H9 (cell line): ENCODE measurements around the gene AATF. TPM values are rescaled to one million over a fixed set of nuclear protein-coding genes. Genes with fewer than 3 reads are reported as not detected.

ENCODE experiments used
- DNase-seq: peaks from one replicate; pipeline ENCODE4 v3.0.0-alpha.2; 2017
- H2AFZ ChIP-seq: one replicate; pipeline ENCODE4 v1.6.1; 2013; ENCODE audit warnings: mild to moderate bottlenecking, low read length, control low read depth, moderate library complexity
- H2AK5ac ChIP-seq: 2 replicates; pipeline ENCODE4 v1.6.1; 2013; ENCODE audit warnings: low read length, control low read depth, mixed read lengths; ENCODE audit not compliant: insufficient read length
- H2BK120ac ChIP-seq: one replicate; pipeline ENCODE4 v1.6.1; 2013; ENCODE audit warnings: low read depth, mild to moderate bottlenecking, low read length, control low read depth, inconsistent platforms; ENCODE audit not compliant: poor library complexity, severe bottlenecking
- H2BK12ac ChIP-seq: 2 replicates; pipeline ENCODE4 v1.6.1; 2013; ENCODE audit warnings: low read length, control low read depth, mixed read lengths, low read depth; ENCODE audit not compliant: insufficient read length
- H2BK15ac ChIP-seq: 2 replicates; pipeline ENCODE4 v1.6.1; 2013; ENCODE audit warnings: low read depth, low read length, control low read depth
- H2BK20ac ChIP-seq: one replicate; pipeline ENCODE4 v1.6.1; 2013; ENCODE audit warnings: low read depth, mild to moderate bottlenecking, low read length, control low read depth, inconsistent platforms; ENCODE audit not compliant: poor library complexity, severe bottlenecking
- H2BK5ac ChIP-seq: 2 replicates; pipeline ENCODE4 v1.6.1; 2013; ENCODE audit warnings: low read length, control low read depth, mixed read lengths; ENCODE audit not compliant: insufficient read length
- H3K14ac ChIP-seq: 2 replicates; pipeline ENCODE4 v1.6.1; 2013; ENCODE audit warnings: low read length, control low read depth; ENCODE audit not compliant: insufficient read depth
- H3K18ac ChIP-seq: 2 replicates; pipeline ENCODE4 v1.6.1; 2013; ENCODE audit warnings: low read depth, mild to moderate bottlenecking, mixed read lengths, low read length, control low read depth; ENCODE audit not compliant: insufficient read length
- H3K23ac ChIP-seq: 2 replicates; pipeline ENCODE4 v1.6.1; 2013; ENCODE audit warnings: low read length, control low read depth, mixed read lengths, low read depth; ENCODE audit not compliant: insufficient read length
- H3K23me2 ChIP-seq: 2 replicates; pipeline ENCODE4 v1.6.1; 2013; ENCODE audit warnings: low read depth, mild to moderate bottlenecking, mixed read lengths, low read length, control low read depth; ENCODE audit not compliant: insufficient read length, poor library complexity, severe bottlenecking
- H3K27ac ChIP-seq: 2 replicates; pipeline ENCODE4 v1.5.1; 2013; ENCODE audit warnings: low read length, control low read depth, mixed read lengths, low read depth; ENCODE audit not compliant: insufficient read length
- H3K27me3 ChIP-seq: 2 replicates; pipeline ENCODE4 v1.6.1; 2013; ENCODE audit warnings: low read length, control low read depth, inconsistent platforms; ENCODE audit not compliant: insufficient read depth
- H3K4ac ChIP-seq: 2 replicates; pipeline ENCODE4 v1.6.1; 2013; ENCODE audit warnings: low read depth, mild to moderate bottlenecking, control low read depth, inconsistent platforms, low read length, moderate library complexity
- H3K4me1 ChIP-seq: 2 replicates; pipeline ENCODE4 v1.6.1; 2013; ENCODE audit warnings: low read length, control low read depth, inconsistent platforms; ENCODE audit not compliant: insufficient read depth
- H3K4me2 ChIP-seq: 2 replicates; pipeline ENCODE4 v1.6.1; 2013; ENCODE audit warnings: low read length, control low read depth, mixed read lengths; ENCODE audit not compliant: insufficient read length, insufficient read depth
- H3K56ac ChIP-seq: 2 replicates; pipeline ENCODE4 v1.6.1; 2013; ENCODE audit warnings: low read depth, mild to moderate bottlenecking, mixed read lengths, low read length, control low read depth; ENCODE audit not compliant: insufficient read length
- H3K79me1 ChIP-seq: 2 replicates; pipeline ENCODE4 v1.6.1; 2013; ENCODE audit warnings: low read depth, mild to moderate bottlenecking, moderate library complexity, low read length, control low read depth, inconsistent platforms; ENCODE audit not compliant: insufficient read depth, poor library complexity, severe bottlenecking
- H3K79me2 ChIP-seq: 2 replicates; pipeline ENCODE4 v1.6.1; 2013; ENCODE audit warnings: low read length, control low read depth, inconsistent platforms; ENCODE audit not compliant: insufficient read depth
- H3K9ac ChIP-seq: 2 replicates; pipeline ENCODE4 v1.6.1; 2013; ENCODE audit warnings: low read length, control low read depth, mixed read lengths; ENCODE audit not compliant: insufficient read length; ENCODE audit errors: extremely low read depth
- H3K9me3 ChIP-seq: one replicate; pipeline ENCODE4 v1.6.1; 2013; ENCODE audit warnings: low read depth, low read length, inconsistent platforms; ENCODE audit not compliant: control insufficient read depth
- H3T11ph ChIP-seq: one replicate; pipeline ENCODE4 v1.6.1; 2013; ENCODE audit warnings: mild to moderate bottlenecking, low read length, control low read depth, inconsistent platforms
- H4K20me1 ChIP-seq: one replicate; pipeline ENCODE4 v1.6.1; 2013; ENCODE audit not compliant: control insufficient read depth, insufficient read length, insufficient read depth
- H4K5ac ChIP-seq: 2 replicates; pipeline ENCODE4 v1.6.1; 2013; ENCODE audit warnings: low read depth, mild to moderate bottlenecking, mixed read lengths, low read length, control low read depth; ENCODE audit not compliant: insufficient read length
- H4K8ac ChIP-seq: replicated peaks from 2 replicates; pipeline ENCODE4 v1.6.1; 2013; ENCODE audit warnings: low read length, control low read depth, mixed read lengths, low read depth; ENCODE audit not compliant: insufficient read length
- H4K91ac ChIP-seq: 2 replicates; pipeline ENCODE4 v1.6.1; 2013; ENCODE audit warnings: low read depth, mild to moderate bottlenecking, moderate library complexity, mixed read lengths, low read length, control low read depth; ENCODE audit not compliant: insufficient read length
- H3K27ac Mint-ChIP-seq, 3 experiments: 2 replicates in 2 of 3; 3 replicates in 1 of 3; pipeline ENCODE4 v1.8.0; 2020 to 2021; ENCODE audit warnings: mixed read lengths in 3 of 3, mild to moderate bottlenecking in 1 of 3, moderate library complexity in 1 of 3
- H3K27me3 Mint-ChIP-seq: 2 replicates; pipeline ENCODE4 v1.8.0; 2021; ENCODE audit warnings: low read depth, mild to moderate bottlenecking, moderate library complexity, mixed read lengths
- H3K36me3 Mint-ChIP-seq, 3 experiments: 2 replicates in 2 of 3; 3 replicates in 1 of 3; pipeline ENCODE4 v1.8.0; 2020 to 2021; ENCODE audit warnings: low read depth in 3 of 3, mixed read lengths in 3 of 3; ENCODE audit not compliant: insufficient read depth in 1 of 3
- H3K4me1 Mint-ChIP-seq, 2 experiments: 2 replicates each; pipeline ENCODE4 v1.8.0; 2020; ENCODE audit warnings: mixed read lengths in 2 of 2
- H3K4me3 Mint-ChIP-seq, 2 experiments: 2 replicates in 1 of 2; 3 replicates in 1 of 2; pipeline ENCODE4 v1.8.0; 2020 to 2021; ENCODE audit warnings: mild to moderate bottlenecking in 2 of 2, mixed read lengths in 2 of 2, moderate library complexity in 1 of 2
- H3K9me3 Mint-ChIP-seq, 2 experiments: 2 replicates in 1 of 2; 3 replicates in 1 of 2; pipeline ENCODE4 v1.8.0; 2020; ENCODE audit warnings: mild to moderate bottlenecking in 2 of 2, mixed read lengths in 2 of 2, moderate library complexity in 1 of 2
- WGBS: extraction: QIAGEN DNeasy Blood & Tissue Kit; methylation state at CpG from one replicate; pipeline ENCODE4 v1.1.7; 2013; ENCODE audit warnings: missing lambda C conversion rate, low lambda C conversion rate, mixed read lengths; ENCODE audit not compliant: insufficient read length; ENCODE audit errors: extremely low coverage; 5-methylcytosine and 5-hydroxymethylcytosine counted together
- total RNA-seq: library from RNA; stranded (reverse); gene quantifications from 2 replicates; pipeline ENCODE4 v1.2.1, GENCODE V29; 2021
- TF ChIP-seq, protein P1 (sequence below): fragments of 200-600 bp; sonication (generic); conservative IDR thresholded peaks from 3 replicates; pipeline ENCODE4 v1.8.0; 2021; ENCODE audit warnings: antibody characterized with exemption, mild to moderate bottlenecking

The AATF gene
- total RNA-seq, 1 experiment from 2014 or later: 69.6 TPM

DNA sequence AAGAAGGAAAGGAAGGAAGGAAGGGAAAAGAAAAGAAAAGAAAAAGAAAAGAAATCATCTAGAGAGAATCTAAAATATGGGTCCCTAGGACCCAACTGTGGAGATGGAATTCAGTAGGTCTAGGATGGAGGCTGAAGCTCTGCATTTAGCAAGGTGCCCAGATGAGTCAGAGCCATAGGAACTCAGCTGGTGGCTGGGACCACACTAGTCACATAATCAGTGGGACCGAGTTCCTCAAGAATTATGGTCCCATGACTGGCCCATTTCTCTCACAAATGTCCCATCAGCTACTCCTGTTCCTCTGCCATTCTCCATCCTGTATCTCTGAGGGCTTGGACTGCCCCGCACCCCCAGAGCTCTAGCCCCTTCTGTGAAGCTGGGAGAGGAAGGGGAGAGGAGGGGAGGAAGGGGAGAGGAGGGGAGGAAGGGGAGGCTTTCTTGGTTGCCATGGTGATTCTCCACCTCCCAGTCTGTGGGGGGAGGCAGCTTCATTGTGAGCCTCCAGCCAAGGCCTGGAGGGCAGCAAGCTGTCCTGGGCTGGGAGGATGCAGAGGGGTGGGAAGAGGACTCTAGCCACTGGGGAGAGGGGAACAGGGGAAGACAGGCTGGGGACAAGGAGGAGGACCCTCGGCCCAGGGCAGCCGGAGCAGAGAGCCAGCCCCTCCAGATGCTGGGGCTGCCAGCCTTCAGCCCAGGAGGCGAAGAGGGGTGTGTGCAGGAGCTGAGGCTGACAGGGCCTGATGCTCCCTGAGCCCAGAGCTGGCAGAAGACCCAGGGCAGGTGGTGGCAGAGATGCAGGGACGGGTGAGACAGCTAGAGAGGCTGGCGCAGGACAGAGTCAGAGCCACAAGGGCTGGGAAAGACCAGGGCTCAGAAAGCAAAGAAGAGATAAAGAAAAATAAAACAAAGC lies 49.2 kb upstream of the AATF start:
- no peak overlapping the region for H2AFZ ChIP-seq
- no peak overlapping the region for H2BK20ac ChIP-seq
- TF ChIP-seq, protein P1, sequence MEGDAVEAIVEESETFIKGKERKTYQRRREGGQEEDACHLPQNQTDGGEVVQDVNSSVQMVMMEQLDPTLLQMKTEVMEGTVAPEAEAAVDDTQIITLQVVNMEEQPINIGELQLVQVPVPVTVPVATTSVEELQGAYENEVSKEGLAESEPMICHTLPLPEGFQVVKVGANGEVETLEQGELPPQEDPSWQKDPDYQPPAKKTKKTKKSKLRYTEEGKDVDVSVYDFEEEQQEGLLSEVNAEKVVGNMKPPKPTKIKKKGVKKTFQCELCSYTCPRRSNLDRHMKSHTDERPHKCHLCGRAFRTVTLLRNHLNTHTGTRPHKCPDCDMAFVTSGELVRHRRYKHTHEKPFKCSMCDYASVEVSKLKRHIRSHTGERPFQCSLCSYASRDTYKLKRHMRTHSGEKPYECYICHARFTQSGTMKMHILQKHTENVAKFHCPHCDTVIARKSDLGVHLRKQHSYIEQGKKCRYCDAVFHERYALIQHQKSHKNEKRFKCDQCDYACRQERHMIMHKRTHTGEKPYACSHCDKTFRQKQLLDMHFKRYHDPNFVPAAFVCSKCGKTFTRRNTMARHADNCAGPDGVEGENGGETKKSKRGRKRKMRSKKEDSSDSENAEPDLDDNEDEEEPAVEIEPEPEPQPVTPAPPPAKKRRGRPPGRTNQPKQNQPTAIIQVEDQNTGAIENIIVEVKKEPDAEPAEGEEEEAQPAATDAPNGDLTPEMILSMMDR: no peak
- H3K27ac ChIP-seq: no peak overlapping the region
- no peaks in the 10 kb centered on the region for H3K79me2 ChIP-seq
- H3K9me3 ChIP-seq: no peaks in the 10 kb centered on the region
- no peak overlapping the region for H2BK120ac ChIP-seq
- H3K27ac Mint-ChIP-seq: no peak overlapping the region
- H3K9me3 Mint-ChIP-seq: no peaks in the 10 kb centered on the region; a peak in 1 of 5 replicates
- H3K4me1 ChIP-seq: no peaks in the 10 kb centered on the region; the same call in 1 of the 2 replicates
- H3K18ac ChIP-seq: no peak overlapping the region
- no peaks in the 10 kb centered on the region for H3K27me3 ChIP-seq
- H2BK12ac ChIP-seq: no peak overlapping the region
- H3K36me3 Mint-ChIP-seq: no peaks in the 10 kb centered on the region
- H2BK5ac ChIP-seq: no peak overlapping the region
- no peak overlapping the region for H3T11ph ChIP-seq
- H3K4me2 ChIP-seq: no peak overlapping the region
- no peak overlapping the region for H3K9ac ChIP-seq
- H3K23me2 ChIP-seq: no peaks in the 10 kb centered on the region
- DNase-seq: peak; percentile 62
- H4K91ac ChIP-seq: no peak overlapping the region
- no peak overlapping the region for H4K5ac ChIP-seq
- no peak overlapping the region for H3K23ac ChIP-seq
- no peak overlapping the region for H2BK15ac ChIP-seq
- H3K27me3 Mint-ChIP-seq: peaks cover 5% of the 10 kb centered on the region
- no peak overlapping the region for H2AK5ac ChIP-seq
- H3K4me3 Mint-ChIP-seq: no peak overlapping the region; a peak in 1 of 5 replicates
- H3K79me1 ChIP-seq: no peaks in the 10 kb centered on the region
- H4K8ac ChIP-seq: no peak overlapping the region
- H3K14ac ChIP-seq: no peak overlapping the region
- H3K4me1 Mint-ChIP-seq: peaks cover 16 to 28% of the 10 kb centered on the region in 2 experiments
- no CpG with 5 or more reads among the region's 7 CpGs for WGBS
- H3K56ac ChIP-seq: no peak overlapping the region
- H3K4ac ChIP-seq: no peak overlapping the region
- no peaks in the 10 kb centered on the region for H4K20me1 ChIP-seq
